Ovary (tissue), 3 donors: ENCODE measurements around the gene UBE2L6.
"Not testable (repeated sequence)": the region's sequence is repeated elsewhere in the genome, so short reads cannot be mapped to it uniquely, and the experiment has no call there.

Experiments
- EP300 ChIP-seq: sonication (generic); formaldehyde crosslinking; IDR thresholded peaks from one replicate; pipeline ENCODE4 v1.6.1; 2017; ENCODE audit warnings: antibody characterized with exemption
- TF ChIP-seq, protein P1 (sequence below), 3 donors: fragments of 450-650 bp in 2 of 3; fragments of 200-600 bp in 1 of 3; IDR thresholded peaks; one replicate each; pipeline versions ENCODE4 v1.5.1 to v1.8.0; 2016 to 2022; ENCODE audit warnings: antibody characterized with exemption in 3 of 3, mild to moderate bottlenecking in 1 of 3
- donor health status: DM: no; HTN: no; CAD: no.

- TF ChIP-seq, protein P1, sequence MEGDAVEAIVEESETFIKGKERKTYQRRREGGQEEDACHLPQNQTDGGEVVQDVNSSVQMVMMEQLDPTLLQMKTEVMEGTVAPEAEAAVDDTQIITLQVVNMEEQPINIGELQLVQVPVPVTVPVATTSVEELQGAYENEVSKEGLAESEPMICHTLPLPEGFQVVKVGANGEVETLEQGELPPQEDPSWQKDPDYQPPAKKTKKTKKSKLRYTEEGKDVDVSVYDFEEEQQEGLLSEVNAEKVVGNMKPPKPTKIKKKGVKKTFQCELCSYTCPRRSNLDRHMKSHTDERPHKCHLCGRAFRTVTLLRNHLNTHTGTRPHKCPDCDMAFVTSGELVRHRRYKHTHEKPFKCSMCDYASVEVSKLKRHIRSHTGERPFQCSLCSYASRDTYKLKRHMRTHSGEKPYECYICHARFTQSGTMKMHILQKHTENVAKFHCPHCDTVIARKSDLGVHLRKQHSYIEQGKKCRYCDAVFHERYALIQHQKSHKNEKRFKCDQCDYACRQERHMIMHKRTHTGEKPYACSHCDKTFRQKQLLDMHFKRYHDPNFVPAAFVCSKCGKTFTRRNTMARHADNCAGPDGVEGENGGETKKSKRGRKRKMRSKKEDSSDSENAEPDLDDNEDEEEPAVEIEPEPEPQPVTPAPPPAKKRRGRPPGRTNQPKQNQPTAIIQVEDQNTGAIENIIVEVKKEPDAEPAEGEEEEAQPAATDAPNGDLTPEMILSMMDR (IDR thresholded peaks at IDR 0.05): not testable (repeated sequence)
- not testable (repeated sequence) for TF ChIP-seq EP300
These were observed 33.0 kb downstream of the UBE2L6 start for GRCh38 chr11:57534449-57534848.
